Activated CD4-positive, alpha-beta T cell treated with anti-CD3 and anti-CD28 coated beads, Interleukin-2, amount 10 ng/mL, durations not matched to agents 7 days and 5 days (primary cell): ENCODE measurements around the gene MAEL. TPM values are rescaled to one million over a fixed set of nuclear protein-coding genes. Genes with fewer than 3 reads are reported as not detected.

Experiments
- CTCF ChIA-PET: fragments of 350-600 bp; sonication (Branson Sonifier 250); formaldehyde crosslinking; loops from one replicate; lab custom pipeline; 2021; ENCODE audit warnings: antibody characterized with exemption; lab: Charles Lee
- POLR2A ChIA-PET: fragments of 350-600 bp; sonication (Branson Sonifier 250); formaldehyde crosslinking; loops from one replicate; lab custom pipeline; 2021; ENCODE audit warnings: antibody characterized with exemption; lab: Charles Lee
- DNase-seq: peaks from one replicate; pipeline ENCODE4 v3.0.0-alpha.2; 2020
- H3K27ac Mint-ChIP-seq: one replicate; pipeline ENCODE4 v1.8.0; 2021; ENCODE audit warnings: mild to moderate bottlenecking, moderate library complexity, mixed read lengths
- H3K27me3 Mint-ChIP-seq: one replicate; pipeline ENCODE4 v1.8.0; 2021; ENCODE audit warnings: mixed read lengths
- H3K36me3 Mint-ChIP-seq: one replicate; pipeline ENCODE4 v1.8.0; 2021; ENCODE audit warnings: low read depth, mixed read lengths
- H3K4me1 Mint-ChIP-seq: one replicate; pipeline ENCODE4 v1.8.0; 2021; ENCODE audit warnings: mixed read lengths
- H3K4me3 Mint-ChIP-seq: one replicate; pipeline ENCODE4 v1.8.0; 2021; ENCODE audit warnings: mild to moderate bottlenecking, moderate library complexity, mixed read lengths
- H3K9me3 Mint-ChIP-seq: one replicate; pipeline ENCODE4 v1.8.0; 2021; ENCODE audit warnings: mixed read lengths
- total RNA-seq, 2 experiments: library from RNA; stranded (reverse); gene quantifications; one replicate each; pipeline ENCODE4 v1.2.3, GENCODE V29; 2021

MAEL gene
- total RNA-seq, 2 experiments from 2014 or later, result 0.19 TPM; not detected in 1

DNA sequence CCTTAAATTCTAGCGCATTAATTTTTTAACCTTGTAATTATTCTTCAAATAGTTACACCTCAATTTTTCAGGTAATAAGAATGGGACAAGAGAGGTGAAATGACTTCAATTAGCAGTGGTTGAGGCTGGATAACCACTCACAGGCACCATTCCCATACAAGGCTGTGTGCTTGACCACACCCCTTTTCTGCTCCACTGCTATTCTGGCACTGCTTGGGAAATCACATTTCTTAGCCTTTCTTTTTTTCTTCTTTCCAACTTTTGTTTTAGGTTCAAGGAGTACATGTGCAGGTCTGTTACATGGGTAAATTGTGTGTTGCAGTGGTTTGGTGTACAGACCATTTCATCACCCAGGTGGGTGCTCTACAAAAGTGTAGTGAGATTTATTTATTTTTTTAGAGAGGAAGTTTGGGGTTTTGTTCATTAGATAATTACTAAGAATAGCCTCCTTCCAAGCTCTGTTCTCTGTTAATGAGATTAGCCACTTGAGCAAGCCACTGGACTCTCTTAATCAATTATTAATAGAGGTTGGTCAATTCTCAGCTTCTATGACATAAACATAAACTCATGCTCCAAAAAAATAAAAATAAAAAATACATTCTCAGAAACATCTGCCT, 28.1 kb upstream of the MAEL start:
- Mint-ChIP-seq H3K27ac (no peak overlapping the region), H3K27me3 (peaks cover 13% of the 10 kb centered on the region), H3K9me3 (no peaks in the 10 kb centered on the region), H3K4me1 (peaks cover 1% of the 10 kb centered on the region), H3K4me3 (no peak overlapping the region), H3K36me3 (no peaks in the 10 kb centered on the region)
- no peak for DNase-seq
- ChIA-PET CTCF (no interaction called here), POLR2A (no interaction called here)

DNA sequence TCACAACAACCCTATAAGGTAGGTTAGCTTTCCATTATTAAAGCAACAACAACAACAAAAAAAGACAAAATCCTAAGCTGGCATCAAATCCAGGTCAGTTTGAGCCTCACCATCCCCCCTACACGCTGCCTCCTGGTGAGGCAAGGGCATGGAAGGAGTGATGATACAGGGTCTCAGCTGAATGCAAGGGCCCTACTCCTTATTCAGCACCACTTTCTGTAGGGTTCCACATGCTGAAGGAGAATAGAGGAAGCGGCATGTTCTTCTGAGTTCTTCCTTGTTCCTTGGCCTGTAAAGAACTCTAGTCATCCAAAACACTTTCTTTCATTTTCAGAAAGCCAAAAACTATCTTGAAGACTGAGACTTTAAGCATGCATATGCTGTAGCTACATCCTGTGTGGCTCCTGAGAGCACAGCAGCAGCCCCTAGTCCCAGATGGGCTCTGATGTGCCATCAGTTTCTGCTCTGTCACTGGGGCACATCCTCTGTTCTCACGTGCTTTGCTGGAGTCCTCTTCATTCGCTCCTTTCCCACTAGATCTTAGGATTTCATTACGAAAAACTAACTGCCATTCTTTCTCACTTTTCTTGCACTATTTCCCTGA, 19.9 kb upstream of the MAEL start:
- POLR2A ChIA-PET, result no interaction called here
- no peak overlapping the region for H3K4me3 Mint-ChIP-seq
- H3K9me3 Mint-ChIP-seq, result no peaks in the 10 kb centered on the region
- peak overlapping the region; percentile 16 for H3K27ac Mint-ChIP-seq
- DNase-seq, result peak; percentile 44
- CTCF ChIA-PET, result interaction anchor here (1.0 to 2.1 kb wide), 2 partner anchors 59 to 88 kb away, joined by 3 to 8 read pairs; no protein-coding TSS in a partner anchor
- peaks cover 43% of the 10 kb centered on the region for H3K4me1 Mint-ChIP-seq
- peaks cover 14% of the 10 kb centered on the region for H3K27me3 Mint-ChIP-seq
- peaks cover 4% of the 10 kb centered on the region for H3K36me3 Mint-ChIP-seq

DNA sequence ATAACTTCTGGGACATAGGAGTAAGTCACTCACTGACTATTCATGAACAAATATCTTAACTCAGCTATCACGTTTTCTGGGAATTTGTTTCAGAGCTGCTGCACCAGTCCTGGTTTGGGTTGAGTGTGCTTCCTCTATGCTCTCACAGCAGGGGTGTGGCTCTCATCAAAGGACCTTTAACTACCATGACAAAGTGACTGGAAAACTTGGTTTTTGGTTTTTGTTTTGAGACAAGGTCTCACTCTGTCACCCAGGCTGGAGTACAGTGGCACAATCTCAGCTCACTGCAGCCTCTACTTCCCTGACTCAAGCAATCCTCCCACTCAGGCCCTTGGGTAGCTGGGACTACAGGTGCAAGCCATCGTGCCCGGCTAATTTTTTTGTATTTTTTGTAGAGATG, 17.8 kb upstream of the MAEL start:
- DNase-seq, result no peak
- Mint-ChIP-seq H3K4me3 (no peak overlapping the region), H3K4me1 (peaks cover 56% of the 10 kb centered on the region), H3K36me3 (peaks cover 4% of the 10 kb centered on the region), H3K27me3 (peaks cover 21% of the 10 kb centered on the region), H3K9me3 (no peaks in the 10 kb centered on the region), H3K27ac (no peak overlapping the region)
- POLR2A ChIA-PET, result interaction anchor here (0.6 kb wide), 1 partner anchor 95 kb away, joined by 3 read pairs; the partner anchor contains the start of gene TADA1
- CTCF ChIA-PET, result no interaction called here

DNA sequence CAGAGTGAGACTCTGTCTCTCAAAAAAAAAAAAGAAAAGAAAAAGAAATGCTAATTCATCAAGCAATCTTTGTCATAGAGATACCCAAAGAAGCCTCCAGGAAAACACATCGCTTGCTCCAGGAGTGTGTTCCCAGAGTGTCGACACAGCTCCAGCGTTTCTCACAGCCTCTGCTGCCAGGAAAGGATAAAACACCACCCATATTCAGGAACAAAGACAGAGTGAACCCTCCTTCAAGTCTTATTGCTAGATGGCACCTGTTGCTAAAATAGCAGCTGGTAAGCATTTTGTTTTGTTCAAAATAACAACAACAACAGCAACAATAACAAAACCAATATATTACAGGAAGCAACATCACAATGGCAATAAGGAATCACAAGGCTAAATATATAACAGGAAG, 16.9 kb upstream of the MAEL start:
- H3K9me3 Mint-ChIP-seq, result no peaks in the 10 kb centered on the region
- H3K4me3 Mint-ChIP-seq, result no peak overlapping the region
- CTCF ChIA-PET, result interaction anchor here (1.4 kb wide), 1 partner anchor 21 kb away, joined by 3 read pairs; no protein-coding TSS in a partner anchor
- H3K36me3 Mint-ChIP-seq, result peaks cover 4% of the 10 kb centered on the region
- H3K4me1 Mint-ChIP-seq, result peaks cover 59% of the 10 kb centered on the region
- POLR2A ChIA-PET, result interaction anchor here (0.6 kb wide), 1 partner anchor 96 kb away, joined by 3 read pairs; the partner anchor contains the start of gene TADA1
- H3K27ac Mint-ChIP-seq, result no peak overlapping the region
- no peak for DNase-seq
- H3K27me3 Mint-ChIP-seq, result peaks cover 26% of the 10 kb centered on the region

DNA sequence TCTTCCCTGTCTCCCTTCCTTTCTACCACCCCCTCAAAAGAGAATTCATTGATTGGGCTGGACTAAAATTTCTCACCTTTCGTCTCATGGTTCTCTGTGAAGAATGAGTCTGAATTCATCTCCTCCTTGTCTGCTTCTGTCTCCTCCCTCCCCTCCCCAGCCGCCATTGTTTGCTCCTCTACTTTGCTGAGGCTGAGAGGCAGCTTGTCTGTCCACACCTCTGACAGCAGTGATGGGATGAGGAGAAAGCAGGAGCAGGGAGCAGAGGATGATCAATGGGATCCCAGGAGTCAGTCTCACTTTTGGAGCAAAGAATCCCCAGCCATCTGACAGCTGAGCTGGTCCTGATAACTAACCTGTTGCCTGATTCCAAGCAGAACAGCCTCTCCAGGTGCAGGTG, 16.3 kb upstream of the MAEL start:
- Mint-ChIP-seq H3K4me1 (peaks cover 59% of the 10 kb centered on the region), H3K9me3 (no peaks in the 10 kb centered on the region), H3K27me3 (peaks cover 29% of the 10 kb centered on the region), H3K27ac (no peak overlapping the region), H3K36me3 (peaks cover 4% of the 10 kb centered on the region), H3K4me3 (no peak overlapping the region)
- no peak for DNase-seq
- CTCF ChIA-PET, result interaction anchor here (1.4 kb wide), 1 partner anchor 21 kb away, joined by 3 read pairs; no protein-coding TSS in a partner anchor
- POLR2A ChIA-PET, result no interaction called here

DNA sequence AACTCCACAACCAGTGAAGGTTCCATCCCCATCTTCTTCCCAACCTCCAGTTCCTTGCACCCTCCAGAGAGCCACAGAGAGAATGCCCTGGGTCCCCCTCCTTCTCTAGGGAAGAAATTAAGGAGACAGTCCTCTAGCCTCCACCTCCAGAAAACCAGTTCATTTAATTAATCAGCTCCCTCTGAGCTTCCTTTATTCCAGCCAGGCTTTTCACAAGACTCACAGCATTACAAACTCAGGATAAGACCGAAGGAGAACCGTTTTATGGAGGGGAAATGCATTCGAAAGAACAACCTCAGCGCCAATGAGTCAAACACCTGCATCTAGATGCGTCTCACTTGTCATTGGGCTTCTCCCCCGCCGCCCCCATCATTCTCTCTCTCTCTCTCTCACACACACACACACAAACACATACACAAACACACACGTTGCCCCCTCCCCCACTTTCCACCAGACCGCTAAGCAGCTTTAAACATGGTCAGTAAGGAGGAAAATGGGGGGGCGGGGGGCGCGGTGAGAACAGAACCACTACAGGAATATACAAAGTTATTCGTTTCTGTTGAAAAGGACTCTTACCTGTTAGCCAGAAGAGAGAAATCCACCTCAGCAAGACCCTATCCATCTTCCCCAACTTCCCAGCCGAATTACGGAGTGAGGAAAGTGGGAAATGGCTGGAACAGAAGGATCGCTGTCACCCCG, 14.3 kb upstream of the MAEL start:
- Mint-ChIP-seq H3K4me3 (peak overlapping the region; percentile 83), H3K27me3 (peaks cover 35% of the 10 kb centered on the region), H3K4me1 (peaks cover 52% of the 10 kb centered on the region), H3K27ac (peak overlapping the region; percentile 83), H3K9me3 (no peaks in the 10 kb centered on the region), H3K36me3 (peaks cover 4% of the 10 kb centered on the region)
- CTCF ChIA-PET, result interaction anchor here (0.6 to 1.7 kb wide), 4 partner anchors 8 to 69 kb away, joined by 3 to 5 read pairs (median 4); no protein-coding TSS in a partner anchor
- POLR2A ChIA-PET, result no interaction called here
- DNase-seq, result peak; percentile 29

DNA sequence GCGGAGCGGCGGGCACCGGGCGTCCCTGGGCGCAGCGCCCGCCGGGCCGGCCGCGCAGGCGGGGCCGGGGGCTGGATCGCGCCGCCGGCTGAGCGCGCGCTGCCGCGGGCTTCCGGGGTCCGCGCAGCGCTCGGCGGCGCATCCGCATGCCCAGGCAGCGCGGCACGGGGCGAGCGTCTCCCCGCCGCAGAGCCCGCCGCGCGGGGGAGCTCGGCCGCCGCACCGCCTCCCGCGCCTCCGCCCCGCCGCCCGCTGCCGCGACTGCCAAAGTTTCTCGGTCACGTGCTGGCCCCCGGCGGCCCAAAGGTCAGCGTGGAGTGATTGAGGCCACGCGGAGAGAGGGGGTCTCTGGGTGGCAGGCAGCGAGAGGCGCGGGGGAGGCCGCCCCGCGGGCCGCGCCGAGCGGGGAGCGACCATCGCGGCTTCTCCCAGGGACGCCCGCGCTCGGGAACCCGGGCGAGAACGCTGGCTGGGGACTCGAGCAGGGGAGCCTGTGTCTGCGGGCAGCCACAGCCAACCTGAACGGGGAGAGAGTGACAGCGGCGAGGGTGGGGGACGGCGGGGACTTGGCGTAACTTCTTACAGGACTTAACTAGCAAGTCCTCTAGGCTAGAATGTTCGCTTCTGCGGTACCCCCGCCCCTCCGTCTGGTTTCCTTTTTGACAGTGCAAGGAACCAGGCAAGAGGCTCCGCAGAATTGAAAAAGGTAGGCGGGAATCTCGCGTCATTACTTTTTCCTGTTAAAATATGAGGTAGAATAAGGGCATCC, 13.5 kb upstream of the MAEL start, which contains the start of gene ILDR2:
Gene ILDR2, minus strand, starts transcription at position 180 of the 769 bp plus-strand sequence. CDS start 272 bp downstream, outside the sequence.
- Mint-ChIP-seq H3K36me3 (peaks cover 3% of the 10 kb centered on the region), H3K4me3 (peak within 1 kb of the TSS; percentile 83), H3K27me3 (peaks cover 35% of the 10 kb centered on the region), H3K9me3 (no peaks in the 10 kb centered on the region), H3K27ac (peak within 1 kb of the TSS; percentile 83), H3K4me1 (peaks cover 45% of the 10 kb centered on the region)
- ChIA-PET CTCF (interaction anchor here (0.6 to 1.9 kb wide), 4 partner anchors 8 to 69 kb away, joined by 4 to 9 read pairs (median 4); no protein-coding TSS in a partner anchor), POLR2A (interaction anchor here (0.6 kb wide), 1 partner anchor 70 kb away, joined by 3 read pairs; no protein-coding TSS in a partner anchor)
- DNase-seq, result peak; percentile 60

DNA sequence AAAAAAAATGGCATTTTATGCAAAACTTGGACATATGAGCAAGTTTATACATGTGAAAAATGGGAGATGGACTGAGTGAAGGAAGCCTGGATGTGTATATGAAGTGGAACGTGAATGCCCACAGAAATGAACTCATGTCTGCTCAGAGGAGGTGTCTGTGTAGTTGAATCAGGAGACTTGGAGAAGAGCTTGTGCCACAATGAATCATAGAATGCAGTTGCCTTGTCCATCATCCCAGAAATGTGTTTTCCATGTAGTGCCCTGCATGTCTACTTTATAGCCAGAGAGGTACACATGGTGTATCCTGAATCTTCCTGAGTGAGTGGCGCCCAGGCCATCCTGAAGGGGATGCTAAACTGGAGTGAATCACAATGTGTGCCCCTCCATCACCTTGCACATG, 11.1 kb upstream of the MAEL start:
- H3K9me3 Mint-ChIP-seq, result no peaks in the 10 kb centered on the region
- no peaks in the 10 kb centered on the region for H3K36me3 Mint-ChIP-seq
- peaks cover 29% of the 10 kb centered on the region for H3K27me3 Mint-ChIP-seq
- ChIA-PET POLR2A (no interaction called here), CTCF (interaction anchor here (1.0 to 1.9 kb wide), 4 partner anchors 10 to 84 kb away, joined by 3 to 9 read pairs (median 4); no protein-coding TSS in a partner anchor)
- no peak overlapping the region for H3K27ac Mint-ChIP-seq
- H3K4me3 Mint-ChIP-seq, result no peak overlapping the region
- peaks cover 25% of the 10 kb centered on the region for H3K4me1 Mint-ChIP-seq
- no peak for DNase-seq

DNA sequence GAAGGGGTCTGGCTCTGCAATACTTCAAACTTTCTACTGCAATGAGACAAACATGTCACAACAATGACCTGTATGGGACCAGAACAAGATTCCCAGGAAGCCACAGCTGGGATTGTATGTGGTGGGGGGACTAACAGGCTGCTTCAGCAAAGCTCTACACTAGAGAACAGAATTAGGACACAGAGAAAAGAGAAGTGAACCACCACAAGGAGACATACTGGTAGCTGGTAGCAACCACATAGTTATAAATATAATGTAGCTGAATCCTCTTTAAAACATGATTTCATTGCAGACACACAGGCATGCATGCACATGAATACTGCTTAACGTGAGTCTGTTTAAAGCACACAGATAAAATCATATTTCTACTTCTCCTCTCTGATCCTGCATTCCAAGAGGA, 10.3 kb upstream of the MAEL start:
- no peak overlapping the region for H3K4me3 Mint-ChIP-seq
- no peak overlapping the region for H3K27ac Mint-ChIP-seq
- no peaks in the 10 kb centered on the region for H3K9me3 Mint-ChIP-seq
- DNase-seq, result no peak
- POLR2A ChIA-PET, result no interaction called here
- H3K36me3 Mint-ChIP-seq, result no peaks in the 10 kb centered on the region
- peaks cover 20% of the 10 kb centered on the region for H3K4me1 Mint-ChIP-seq
- peaks cover 29% of the 10 kb centered on the region for H3K27me3 Mint-ChIP-seq
- CTCF ChIA-PET, result interaction anchor here (1.0 to 1.1 kb wide), 2 partner anchors 13 to 83 kb away, joined by 3 read pairs; no protein-coding TSS in a partner anchor

DNA sequence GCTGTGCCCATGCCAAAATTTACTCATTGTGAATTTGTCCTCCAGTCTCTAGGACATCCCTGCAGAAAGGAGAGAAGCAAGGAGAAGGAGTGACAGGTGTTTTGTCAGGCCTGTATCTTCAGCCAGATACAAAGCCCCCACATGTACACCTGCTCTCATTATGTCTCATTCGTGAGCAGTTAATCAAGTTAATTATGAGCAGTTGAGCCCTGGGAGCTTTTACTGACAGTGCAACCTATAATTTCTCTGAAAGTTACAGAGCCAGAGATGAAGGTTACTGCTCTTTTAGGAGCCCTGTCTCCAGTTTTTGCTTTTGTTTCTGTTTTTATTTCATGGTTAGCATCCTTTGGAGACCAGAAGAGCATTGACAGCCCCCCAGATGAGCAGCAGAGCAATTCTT, 8.7 kb upstream of the MAEL start:
- no peaks in the 10 kb centered on the region for H3K9me3 Mint-ChIP-seq
- H3K4me1 Mint-ChIP-seq, result peaks cover 8% of the 10 kb centered on the region
- CTCF ChIA-PET, result interaction anchor here (0.9 to 1.3 kb wide), 2 partner anchors 36 to 69 kb away, joined by 3 read pairs; no protein-coding TSS in a partner anchor
- H3K27ac Mint-ChIP-seq, result no peak overlapping the region
- no peaks in the 10 kb centered on the region for H3K36me3 Mint-ChIP-seq
- DNase-seq, result no peak
- POLR2A ChIA-PET, result no interaction called here
- peaks cover 27% of the 10 kb centered on the region for H3K27me3 Mint-ChIP-seq
- no peak overlapping the region for H3K4me3 Mint-ChIP-seq

DNA sequence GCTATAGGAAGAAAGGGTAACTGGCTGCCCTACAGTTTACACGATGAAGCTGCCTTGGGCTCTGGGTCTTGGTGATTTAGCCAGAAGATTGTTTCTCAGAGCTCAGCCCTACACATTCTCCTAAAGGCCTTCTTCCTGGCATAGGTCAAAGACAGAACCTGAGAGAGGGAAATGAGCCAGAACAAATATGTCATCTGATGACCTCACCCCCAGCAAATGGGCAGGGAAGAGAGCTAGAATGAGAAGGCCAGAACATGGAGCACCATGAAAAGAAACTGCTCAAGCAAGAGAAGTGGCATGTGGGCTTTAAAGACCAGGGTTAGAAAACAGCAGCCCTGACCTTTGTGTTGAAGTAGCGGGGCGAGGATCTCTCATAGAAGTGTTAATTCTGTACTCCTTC, 8.3 kb upstream of the MAEL start:
- Mint-ChIP-seq H3K27ac (no peak overlapping the region), H3K27me3 (peaks cover 30% of the 10 kb centered on the region), H3K4me1 (peaks cover 8% of the 10 kb centered on the region), H3K9me3 (no peaks in the 10 kb centered on the region), H3K36me3 (no peaks in the 10 kb centered on the region), H3K4me3 (no peak overlapping the region)
- no peak for DNase-seq
- CTCF ChIA-PET, result interaction anchor here (0.9 to 1.3 kb wide), 2 partner anchors 37 to 70 kb away, joined by 3 read pairs; no protein-coding TSS in a partner anchor
- POLR2A ChIA-PET, result no interaction called here

DNA sequence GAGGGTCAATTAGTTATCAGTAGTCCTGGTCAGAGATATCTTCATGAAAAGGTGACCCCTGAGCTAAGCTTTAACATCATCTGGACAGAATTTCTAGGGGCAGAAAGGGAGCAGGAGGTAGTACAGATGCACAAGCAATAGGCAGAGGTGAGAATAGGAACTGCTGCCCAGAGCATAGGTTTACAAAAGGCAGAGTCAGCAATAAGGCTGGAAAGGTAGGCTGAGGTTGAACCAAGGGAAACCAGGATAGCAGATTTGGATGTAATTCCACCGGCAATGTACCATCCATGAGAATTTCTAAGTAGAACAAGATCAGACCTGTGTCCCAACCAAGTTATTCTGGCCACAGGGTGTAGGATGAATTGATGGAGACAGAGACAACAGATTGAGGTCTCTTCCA, 7.5 kb upstream of the MAEL start:
- H3K4me1 Mint-ChIP-seq, result no peaks in the 10 kb centered on the region
- H3K27ac Mint-ChIP-seq, result no peak overlapping the region
- H3K9me3 Mint-ChIP-seq, result no peaks in the 10 kb centered on the region
- no peak for DNase-seq
- ChIA-PET CTCF (interaction anchor here (0.9 kb wide), 1 partner anchor 71 kb away, joined by 3 read pairs; no protein-coding TSS in a partner anchor), POLR2A (no interaction called here)
- H3K27me3 Mint-ChIP-seq, result peaks cover 31% of the 10 kb centered on the region
- H3K4me3 Mint-ChIP-seq, result no peak overlapping the region
- no peaks in the 10 kb centered on the region for H3K36me3 Mint-ChIP-seq
